H1 (cell line): ENCODE measurements around the gene TAS1R3. TPM values are rescaled to one million over a fixed set of nuclear protein-coding genes. Genes with fewer than 3 reads are reported as not detected.

ENCODE experiments used
- CTCF ChIA-PET: fragments of 300-600 bp; sonication (Branson Sonifier 250); formaldehyde crosslinking; loops from one replicate; lab custom pipeline; 2021; ENCODE audit not compliant: partially characterized antibody; lab: Charles Lee
- POLR2A ChIA-PET: fragments of 300-600 bp; sonication (Branson Sonifier 250); formaldehyde crosslinking; loops from one replicate; lab custom pipeline; 2021; ENCODE audit warnings: inconsistent platforms; ENCODE audit not compliant: partially characterized antibody; lab: Charles Lee
- DNase-seq, 2 experiments: peaks; one replicate each; pipeline versions ENCODE4 v3.0.0 to v3.0.0-alpha.2; 2010 to 2022; ENCODE audit warnings: low spot score in 2 of 2, low read depth in 1 of 2, mixed read lengths in 1 of 2
- FAIRE-seq: peaks from 2 replicates; lab custom pipeline; 2011; peaks lifted over from hg19 to GRCh38; lab: Jason Lieb, UNC
- H2AFZ ChIP-seq: 2 replicates; pipeline ENCODE4 v1.8.1; 2012; ENCODE audit warnings: low read length, inconsistent platforms
- H2AK5ac ChIP-seq: 2 replicates; pipeline ENCODE4 v1.6.1; 2013; ENCODE audit warnings: low read depth, low read length
- H2BK120ac ChIP-seq: replicated peaks from 2 replicates; pipeline ENCODE3; 2013; ENCODE audit warnings: low read depth, low read length, inconsistent platforms
- H2BK12ac ChIP-seq: 2 replicates; pipeline ENCODE4 v1.6.1; 2013; ENCODE audit warnings: low read depth, low read length
- H2BK15ac ChIP-seq: 2 replicates; pipeline ENCODE4 v1.6.1; 2013; ENCODE audit warnings: low read length
- H2BK20ac ChIP-seq: 2 replicates; pipeline ENCODE4 v1.6.1; 2013; ENCODE audit warnings: low read length
- H2BK5ac ChIP-seq: 2 replicates; pipeline ENCODE4 v1.6.1; 2013; ENCODE audit warnings: low read depth, low read length
- H3K14ac ChIP-seq: 2 replicates; pipeline ENCODE4 v1.6.1; 2013; ENCODE audit warnings: inconsistent platforms; ENCODE audit not compliant: insufficient read length
- H3K18ac ChIP-seq: 2 replicates; pipeline ENCODE4 v1.6.1; 2013; ENCODE audit warnings: low read length; ENCODE audit errors: extremely low read depth
- H3K23ac ChIP-seq: 2 replicates; pipeline ENCODE4 v1.6.1; 2013; ENCODE audit warnings: inconsistent platforms; ENCODE audit not compliant: insufficient read length
- H3K23me2 ChIP-seq: 2 replicates; pipeline ENCODE4 v1.6.1; 2013; ENCODE audit warnings: low read depth, low read length
- H3K27ac ChIP-seq: 2 replicates; pipeline ENCODE4 v1.6.1; 2011; ENCODE audit warnings: low read depth, low read length, inconsistent platforms
- H3K27me3 ChIP-seq, 4 experiments: replicated peaks in 1 of 4; 1 replicate in 1 of 4; 2 replicates in 3 of 4; pipeline versions ENCODE4 v1.6.1 to v1.8.1; 2011 to 2013; ENCODE audit warnings: low read length in 3 of 4, mild to moderate bottlenecking in 3 of 4, inconsistent platforms in 2 of 4, mixed read lengths in 2 of 4, moderate library complexity in 1 of 4; ENCODE audit not compliant: control insufficient read depth in 3 of 4, insufficient read depth in 3 of 4; ENCODE audit errors: extremely low read depth in 1 of 4
- H3K36me3 ChIP-seq, 4 experiments: 2 replicates each; pipeline versions ENCODE4 v1.6.1 to v1.8.1; 2011 to 2013; ENCODE audit warnings: mild to moderate bottlenecking in 4 of 4, low read length in 3 of 4, moderate library complexity in 2 of 4, control low read depth in 1 of 4, inconsistent platforms in 1 of 4; ENCODE audit not compliant: insufficient read depth in 4 of 4, control insufficient read depth in 2 of 4
- H3K4ac ChIP-seq: replicated peaks from 2 replicates; pipeline ENCODE3; 2013; ENCODE audit warnings: low read length, low read depth, mixed read lengths, inconsistent platforms; ENCODE audit not compliant: insufficient read length
- H3K4me1 ChIP-seq, 4 experiments: replicated peaks in 1 of 4; 1 replicate in 1 of 4; 2 replicates in 3 of 4; pipeline versions ENCODE4 v1.6.1 to v1.8.1; 2011 to 2013; ENCODE audit warnings: low read length in 3 of 4, inconsistent platforms in 2 of 4, mixed read lengths in 1 of 4; ENCODE audit not compliant: insufficient read depth in 4 of 4, control insufficient read depth in 3 of 4
- H3K4me2 ChIP-seq, 2 experiments: 2 replicates each; pipeline versions ENCODE4 v1.6.1 to v1.8.1; 2011 to 2013; ENCODE audit warnings: low read depth in 2 of 2, low read length in 2 of 2, control low read depth in 1 of 2, inconsistent platforms in 1 of 2, mild to moderate bottlenecking in 1 of 2; ENCODE audit not compliant: insufficient read depth in 1 of 2
- H3K4me3 ChIP-seq, 4 experiments: fragments of 200-600, 300-600 bp in 1 of 4; sonication (generic), shearing (Covaris generic), sonication (Bioruptor Twin) in 1 of 4; 2 replicates each; pipeline versions ENCODE4 v1.5.1 to v1.8.1; 2011 to 2016; ENCODE audit warnings: low read length in 4 of 4, low read depth in 3 of 4, control low read depth in 2 of 4, inconsistent platforms in 2 of 4, mild to moderate bottlenecking in 2 of 4, mixed read lengths in 1 of 4, moderate library complexity in 1 of 4; ENCODE audit not compliant: insufficient read depth in 2 of 4; ENCODE audit errors: extremely low read depth in 1 of 4
- H3K56ac ChIP-seq: replicated peaks from 2 replicates; pipeline ENCODE3; 2013; ENCODE audit warnings: low read depth, mild to moderate bottlenecking, mixed read lengths, low read length, inconsistent platforms; ENCODE audit not compliant: insufficient read length
- H3K79me1 ChIP-seq: 2 replicates; pipeline ENCODE4 v1.6.1; 2013; ENCODE audit warnings: low read depth, low read length, control low read depth
- H3K79me2 ChIP-seq, 2 experiments: 2 replicates each; pipeline versions ENCODE4 v1.6.1 to v1.8.1; 2012 to 2013; ENCODE audit warnings: low read length in 2 of 2, mild to moderate bottlenecking in 2 of 2, inconsistent platforms in 1 of 2; ENCODE audit not compliant: insufficient read depth in 2 of 2, control insufficient read depth in 1 of 2
- H3K9ac ChIP-seq, 4 experiments: replicated peaks in 1 of 4; 1 replicate in 1 of 4; 2 replicates in 3 of 4; pipeline versions ENCODE4 v1.6.1 to v1.8.1; 2011 to 2013; ENCODE audit warnings: low read depth in 3 of 4, low read length in 3 of 4, control low read depth in 2 of 4, mild to moderate bottlenecking in 2 of 4, moderate library complexity in 2 of 4, inconsistent platforms in 1 of 4; ENCODE audit errors: extremely low read depth in 1 of 4
- H3K9me3 ChIP-seq, 2 experiments: 2 replicates each; pipeline versions ENCODE4 v1.6.1 to v1.8.1; 2012 to 2013; ENCODE audit warnings: mild to moderate bottlenecking in 2 of 2, moderate library complexity in 2 of 2, control low read depth in 1 of 2, inconsistent platforms in 1 of 2, low read depth in 1 of 2, low read length in 1 of 2, mixed read lengths in 1 of 2; ENCODE audit not compliant: insufficient read depth in 2 of 2
- H4K20me1 ChIP-seq, 2 experiments: replicated peaks in 1 of 2; 2 replicates each; pipeline versions ENCODE3 to v1.8.1; 2011 to 2013; ENCODE audit warnings: inconsistent platforms in 2 of 2, low read length in 2 of 2, mild to moderate bottlenecking in 1 of 2; ENCODE audit not compliant: insufficient read depth in 2 of 2, control insufficient read depth in 1 of 2
- H4K5ac ChIP-seq: 2 replicates; pipeline ENCODE4 v1.6.1; 2013; ENCODE audit warnings: low read length, low read depth, mixed read lengths, inconsistent platforms; ENCODE audit not compliant: insufficient read length
- H4K8ac ChIP-seq: 2 replicates; pipeline ENCODE4 v1.8.0; 2013; ENCODE audit warnings: mild to moderate bottlenecking, moderate library complexity, low read length, inconsistent platforms; ENCODE audit not compliant: insufficient read depth; ENCODE audit errors: extremely low read depth
- H4K91ac ChIP-seq: replicated peaks from 2 replicates; pipeline ENCODE3; 2013; ENCODE audit warnings: low read length, mixed read lengths, inconsistent platforms; ENCODE audit not compliant: insufficient read length
- GABPA ChIP-seq: IDR thresholded peaks from 2 replicates; pipeline ENCODE4 v1.6.1; 2011; ENCODE audit warnings: mild to moderate bottlenecking, low read length, moderate library complexity, borderline replicate concordance; ENCODE audit not compliant: insufficient read depth
- HDAC2 ChIP-seq, 2 experiments: fragments of 300-600 bp in 1 of 2; sonication (generic) in 1 of 2; IDR thresholded peaks; 2 replicates each; pipeline ENCODE4 v1.6.1; 2011 to 2012; ENCODE audit warnings: low read depth in 2 of 2, low read length in 2 of 2, mild to moderate bottlenecking in 2 of 2, moderate library complexity in 2 of 2, borderline replicate concordance in 1 of 2, inconsistent platforms in 1 of 2
- WGBS, 2 experiments: shearing (Covaris generic) in 1 of 2; methylation state at CpG; one replicate each; pipeline versions ENCODE4 v1.1.6 to v1.1.7; 2013 to 2015; ENCODE audit warnings: low lambda C conversion rate in 2 of 2, mixed read lengths in 2 of 2, inconsistent platforms in 1 of 2, low coverage in 1 of 2, missing lambda C conversion rate in 1 of 2; ENCODE audit not compliant: insufficient replicate concordance in 2 of 2, insufficient coverage in 1 of 2, insufficient read length in 1 of 2; ENCODE audit errors: extremely low coverage in 1 of 2, missing lambda C conversion rate in 1 of 2; 5-methylcytosine and 5-hydroxymethylcytosine counted together
- polyA plus RNA-seq, 7 experiments: library from polyadenylated mRNA; depleted of rRNA in 3 of 7; stranded (reverse) in 5 of 7; unstranded in 2 of 7; fragments of >200 nt in 5 of 7; fragments of 200-250 nt in 2 of 7; gene quantifications; 1 replicate in 5 of 7; 2 replicates in 1 of 7; 4 replicates in 1 of 7; pipeline versions ENCODE4 v1.2.1 to v1.2.3, GENCODE V29; 2011 to 2013; ENCODE audit warnings: missing spikeins in 2 of 7, mixed read lengths in 2 of 7
- total RNA-seq: library from RNA; stranded (reverse); fragmentation: NEBNext Ultra II Directional; extraction: Animal tissue kit (Norgen Biotek cat#: 25700); gene quantifications from 2 replicates; pipeline ENCODE4 v1.2.1, GENCODE V29; 2021

TAS1R3 gene
- total and polyA plus RNA-seq, 2 of the 8 experiments (the other 6 are each of a cell fraction or from before 2014, with no cell fraction given): 0.03 to 0.19 TPM

DNA sequence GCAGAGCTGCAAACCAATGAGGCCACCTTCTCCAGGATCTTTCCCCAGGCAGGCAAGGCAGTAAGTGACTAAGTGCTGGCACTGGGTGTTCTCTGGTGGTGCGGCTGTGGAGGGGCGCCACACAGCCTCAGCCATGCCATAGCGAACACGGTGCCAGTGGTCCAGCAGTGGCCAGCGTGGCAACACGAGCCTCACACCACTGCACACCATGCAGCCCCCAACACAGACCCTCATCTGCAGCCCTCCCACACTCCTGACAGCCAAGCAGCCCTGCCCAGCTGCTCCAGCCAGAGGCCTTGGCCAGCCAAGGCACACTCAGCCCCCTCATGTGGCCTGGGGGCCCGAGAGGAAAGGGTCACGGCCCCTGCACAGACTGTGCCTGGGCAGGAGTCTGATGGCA is 9.6 kb upstream of the TAS1R3 start:
- POLR2A ChIA-PET: interaction anchor here (1.1 to 3.0 kb wide), 5 partner anchors 9 to 27 kb away, joined by 3 to 20 read pairs (median 6); partner anchors contain the start of gene TAS1R3
- H3K9me3 ChIP-seq: no peaks in the 10 kb centered on the region
- H3K23me2 ChIP-seq: peaks cover 7% of the 10 kb centered on the region; the same call in 1 of the 2 replicates
- WGBS, 2 experiments: 93% methylated on average over 8 of the region's 8 CpGs; no CpG with 5 or more reads in 1 of the 2 experiments
- TF ChIP-seq HDAC2 (IDR thresholded peaks at IDR 0.05; ENCODE audit: borderline replicate concordance in 1 of 2, low read depth in 2 of 2, low read length in 2 of 2): no peak
- no peak for TF ChIP-seq GABPA
- no peak overlapping the region for H3K14ac ChIP-seq
- H3K36me3 ChIP-seq: peaks cover 0 to 12% (median 6%) of the 10 kb centered on the region in 4 experiments; a peak in 6 of 8 replicates
- H4K5ac ChIP-seq: no peak overlapping the region
- FAIRE-seq (no peak), DNase-seq (no peak)
- H3K79me2 ChIP-seq: peaks cover 12 to 58% of the 10 kb centered on the region in 2 experiments; a peak in 3 of 4 replicates
- H3K27ac ChIP-seq: no peak overlapping the region
- no peak overlapping the region for H2BK20ac ChIP-seq
- no peak overlapping the region for H4K91ac ChIP-seq
- H3K27me3 ChIP-seq: no peaks in the 10 kb centered on the region
- H3K4me1 ChIP-seq: peaks cover 0 to 13% (median 4%) of the 10 kb centered on the region in 4 experiments; a peak in 5 of 7 replicates
- no peak overlapping the region for H2BK15ac ChIP-seq
- no peak overlapping the region for H2BK120ac ChIP-seq
- H3K4me2 ChIP-seq: no peak overlapping the region
- no peak overlapping the region for H3K9ac ChIP-seq
- no peak overlapping the region for H3K4ac ChIP-seq
- no peak overlapping the region for H2BK12ac ChIP-seq
- H2AFZ ChIP-seq: no peak overlapping the region
- H4K20me1 ChIP-seq: peaks cover 25 to 40% of the 10 kb centered on the region in 2 experiments
- no peak overlapping the region for H3K56ac ChIP-seq
- H3K23ac ChIP-seq: no peak overlapping the region
- no peak overlapping the region for H3K4me3 ChIP-seq
- H2AK5ac ChIP-seq: no peak overlapping the region
- no peak overlapping the region for H4K8ac ChIP-seq
- no peak overlapping the region for H2BK5ac ChIP-seq
- H3K79me1 ChIP-seq: peaks cover 41% of the 10 kb centered on the region
- no peak overlapping the region for H3K18ac ChIP-seq
- CTCF ChIA-PET: interaction anchor here (0.7 to 1.7 kb wide), 2 partner anchors 20 to 22 kb away, joined by 3 to 6 read pairs; no protein-coding TSS in a partner anchor
